Neuronal stem cell (in vitro differentiated cells): ENCODE measurements around the gene HIGD1C.
"Not testable (repeated sequence)": the region's sequence is repeated elsewhere in the genome, so short reads cannot be mapped to it uniquely, and the experiment has no call there.

Experiments used
- DNase-seq: peaks from one replicate; pipeline ENCODE4 v3.0.0-alpha.2; 2013; ENCODE audit warnings: low spot score
- H2AFZ ChIP-seq: one replicate; pipeline ENCODE4 v1.6.1; 2013; ENCODE audit warnings: mild to moderate bottlenecking, low read length, inconsistent platforms
- H2AK5ac ChIP-seq: 2 replicates; pipeline ENCODE4 v1.6.1; 2013; ENCODE audit warnings: low read depth, mild to moderate bottlenecking, inconsistent platforms, low read length, moderate library complexity, mixed read lengths
- H2BK120ac ChIP-seq: 2 replicates; pipeline ENCODE4 v1.6.1; 2013; ENCODE audit warnings: low read depth, mild to moderate bottlenecking, inconsistent platforms, low read length, moderate library complexity, mixed read lengths
- H2BK12ac ChIP-seq: one replicate; pipeline ENCODE4 v1.6.1; 2013; ENCODE audit warnings: low read length, inconsistent platforms
- H2BK15ac ChIP-seq: 2 replicates; pipeline ENCODE4 v1.6.1; 2013; ENCODE audit warnings: mild to moderate bottlenecking, low read length, inconsistent platforms, mixed read lengths
- H2BK5ac ChIP-seq: one replicate; pipeline ENCODE4 v1.6.1; 2013; ENCODE audit warnings: inconsistent platforms, mild to moderate bottlenecking, low read length, moderate library complexity
- H3K14ac ChIP-seq: one replicate; pipeline ENCODE4 v1.6.1; 2013; ENCODE audit warnings: low read length, inconsistent platforms
- H3K18ac ChIP-seq: 2 replicates; pipeline ENCODE4 v1.6.1; 2013; ENCODE audit warnings: low read length, inconsistent platforms
- H3K23ac ChIP-seq: 2 replicates; pipeline ENCODE4 v1.6.1; 2013; ENCODE audit warnings: low read depth, mild to moderate bottlenecking, mixed read lengths, low read length, inconsistent platforms; ENCODE audit not compliant: poor library complexity
- H3K27ac ChIP-seq: replicated peaks from 3 replicates; pipeline ENCODE4 v1.5.1; 2013; ENCODE audit warnings: low read length, inconsistent platforms
- H3K27me3 ChIP-seq, 3 experiments: 2 replicates each; pipeline ENCODE4 v1.6.1; 2013; ENCODE audit warnings: low read length in 3 of 3, mild to moderate bottlenecking in 2 of 3, inconsistent platforms in 1 of 3, low read depth in 1 of 3, mixed read lengths in 1 of 3, moderate library complexity in 1 of 3; ENCODE audit not compliant: control insufficient read depth in 3 of 3, insufficient read depth in 3 of 3
- H3K36me3 ChIP-seq, 2 donors: replicated peaks in 1 of 2; 2 replicates each; pipeline ENCODE4 v1.6.1; 2013; ENCODE audit warnings: low read length in 2 of 2; ENCODE audit not compliant: control insufficient read depth in 2 of 2, insufficient read depth in 2 of 2
- H3K4ac ChIP-seq: 2 replicates; pipeline ENCODE4 v1.6.1; 2013; ENCODE audit warnings: inconsistent platforms, mild to moderate bottlenecking, low read length, moderate library complexity
- H3K4me1 ChIP-seq, 2 donors: 1 replicate in 1 of 2; 2 replicates in 1 of 2; pipeline ENCODE4 v1.6.1; 2013; ENCODE audit warnings: low read length in 2 of 2, low read depth in 1 of 2; ENCODE audit not compliant: control insufficient read depth in 2 of 2, insufficient read depth in 1 of 2
- H3K4me2 ChIP-seq: one replicate; pipeline ENCODE4 v1.6.1; 2013; ENCODE audit warnings: mild to moderate bottlenecking, low read length, inconsistent platforms; ENCODE audit not compliant: insufficient read depth, poor library complexity, severe bottlenecking
- H3K4me3 ChIP-seq, 2 donors: 2 replicates each; pipeline ENCODE4 v1.5.1; 2013; ENCODE audit warnings: low read length in 2 of 2, mild to moderate bottlenecking in 2 of 2, inconsistent platforms in 1 of 2, moderate library complexity in 1 of 2
- H3K79me1 ChIP-seq: one replicate; pipeline ENCODE4 v1.6.1; 2013; ENCODE audit warnings: low read depth, mild to moderate bottlenecking, inconsistent platforms, low read length, moderate library complexity
- H3K9ac ChIP-seq: one replicate; pipeline ENCODE4 v1.6.1; 2013; ENCODE audit warnings: mild to moderate bottlenecking, low read depth, low read length, inconsistent platforms; ENCODE audit not compliant: poor library complexity
- H3K9me3 ChIP-seq, 2 donors: replicated peaks in 1 of 2; 2 replicates each; pipeline versions ENCODE3 to v1.6.1; 2013; ENCODE audit warnings: low read length in 2 of 2, mild to moderate bottlenecking in 2 of 2, inconsistent platforms in 1 of 2, low read depth in 1 of 2, mixed read lengths in 1 of 2, moderate library complexity in 1 of 2; ENCODE audit not compliant: control insufficient read depth in 2 of 2, insufficient read depth in 1 of 2
- H4K8ac ChIP-seq: one replicate; pipeline ENCODE4 v1.6.1; 2013; ENCODE audit warnings: low read depth, mild to moderate bottlenecking, inconsistent platforms, low read length, moderate library complexity
- H4K91ac ChIP-seq: one replicate; pipeline ENCODE4 v1.6.1; 2013; ENCODE audit warnings: low read length, low read depth, mild to moderate bottlenecking, inconsistent platforms; ENCODE audit not compliant: poor library complexity
- WGBS, 2 donors: extraction: QIAGEN DNeasy Blood & Tissue Kit; methylation state at CpG; one replicate each; pipeline ENCODE4 v1.1.7; 2013; ENCODE audit warnings: missing lambda C conversion rate in 2 of 2, mixed read lengths in 1 of 2; ENCODE audit not compliant: insufficient read length in 2 of 2, insufficient replicate concordance in 1 of 2; ENCODE audit errors: extremely low coverage in 2 of 2; 5-methylcytosine and 5-hydroxymethylcytosine counted together

HIGD1C gene

DNA sequence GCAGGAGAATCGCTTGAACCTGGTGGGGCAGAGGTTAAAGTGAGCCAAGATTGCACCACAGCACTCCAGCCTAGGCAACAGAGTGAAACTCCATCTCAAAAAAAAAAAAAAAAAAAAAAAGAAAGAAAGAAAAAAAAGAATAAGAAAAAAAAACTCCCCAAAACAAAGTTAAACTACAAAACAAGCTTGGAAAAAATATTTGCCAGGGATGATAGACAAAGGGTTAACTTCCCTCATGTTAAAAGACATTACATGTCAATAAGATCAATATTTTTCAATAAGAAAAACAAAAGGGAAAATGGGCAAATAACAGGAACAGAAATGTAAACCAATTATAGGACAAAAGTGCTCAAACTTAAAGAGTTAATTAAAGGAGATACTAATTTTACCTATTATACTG is 26.4 kb upstream of the HIGD1C start:
- H3K9ac ChIP-seq = no peak overlapping the region
- H4K8ac ChIP-seq = no peak overlapping the region
- H3K27me3 ChIP-seq = no peaks in the 10 kb centered on the region
- no peaks in the 10 kb centered on the region for H3K36me3 ChIP-seq
- H3K27ac ChIP-seq = no peak overlapping the region
- no peak overlapping the region for H2AFZ ChIP-seq
- H2BK12ac ChIP-seq = no peak overlapping the region
- H3K18ac ChIP-seq = no peak overlapping the region
- H3K79me1 ChIP-seq = no peaks in the 10 kb centered on the region
- no peak overlapping the region for H2BK15ac ChIP-seq
- H3K4me1 ChIP-seq = peaks cover 9 to 27% of the 10 kb centered on the region in 2 donors
- H2AK5ac ChIP-seq = no peak overlapping the region
- H3K4me3 ChIP-seq = no peak overlapping the region
- no CpG with 5 or more reads among the region's 1 CpG for WGBS, 2 donors
- H2BK5ac ChIP-seq = no peak overlapping the region
- no peaks in the 10 kb centered on the region for H3K9me3 ChIP-seq
- H3K4me2 ChIP-seq = no peak overlapping the region
- no peak overlapping the region for H4K91ac ChIP-seq
- H3K23ac ChIP-seq = no peak overlapping the region
- no peak overlapping the region for H3K4ac ChIP-seq
- no peak overlapping the region for H2BK120ac ChIP-seq
- no peak overlapping the region for H3K14ac ChIP-seq
- DNase-seq = no peak

DNA sequence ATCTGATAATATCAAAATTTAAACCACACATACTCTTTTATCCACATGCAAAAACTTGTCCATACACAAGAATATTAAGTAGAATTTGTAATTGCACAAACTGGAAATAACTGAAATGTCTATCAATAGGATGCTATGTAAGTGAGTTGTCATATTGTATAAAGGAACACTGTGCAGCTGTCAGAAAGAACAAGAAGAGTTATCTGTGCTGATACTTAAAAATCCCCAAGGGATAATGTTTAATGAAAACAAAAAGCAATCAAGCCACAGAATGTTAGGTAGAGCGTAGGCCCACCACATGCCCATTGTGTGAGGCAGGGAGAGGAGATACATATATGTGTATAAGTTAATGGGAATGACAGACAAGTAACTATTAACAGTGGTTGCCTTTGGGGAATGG is 25.9 kb upstream of the HIGD1C start:
- no peak overlapping the region for H3K4me3 ChIP-seq
- no peak for DNase-seq
- no peak overlapping the region for H3K27ac ChIP-seq

DNA sequence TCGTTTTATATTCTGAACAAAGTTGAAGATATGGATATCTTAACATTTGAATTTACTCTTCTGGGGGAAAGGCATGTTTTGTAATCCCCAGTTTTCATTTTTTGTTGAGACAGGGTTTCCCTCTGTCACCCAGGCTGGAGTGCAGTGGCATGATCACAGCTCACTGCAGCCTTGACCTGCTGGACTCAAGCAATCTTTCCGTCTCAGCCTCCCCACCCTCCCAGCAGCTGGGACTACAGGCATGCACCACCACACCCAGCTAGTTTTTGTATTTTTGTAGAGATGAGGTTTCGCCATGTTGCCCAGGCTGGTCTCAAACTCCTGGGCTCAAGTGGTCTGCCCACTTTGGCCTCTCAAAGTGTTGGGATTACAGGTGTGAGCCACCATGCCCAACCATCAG is 25.4 kb upstream of the HIGD1C start:
- H3K36me3 ChIP-seq, H3K27me3 ChIP-seq, H2BK120ac ChIP-seq, H3K27ac ChIP-seq, H3K4me3 ChIP-seq, H2AFZ ChIP-seq, DNase-seq, H3K4ac ChIP-seq, H3K14ac ChIP-seq, H4K91ac ChIP-seq, H2BK5ac ChIP-seq, H3K23ac ChIP-seq, H2AK5ac ChIP-seq, H4K8ac ChIP-seq, H2BK15ac ChIP-seq, H3K9me3 ChIP-seq, H3K4me2 ChIP-seq, H3K18ac ChIP-seq, H2BK12ac ChIP-seq, H3K79me1 ChIP-seq, H3K9ac ChIP-seq: not testable (repeated sequence)
- no CpG with 5 or more reads among the region's 3 CpGs for WGBS, 2 donors
- H3K4me1 ChIP-seq = peaks cover 9 to 27% of the 10 kb centered on the region in 2 donors

More for the DNA sequence above, 25.9 kb upstream of the HIGD1C start:
- Histone ChIP-seq H3K23ac (no peak overlapping the region), H3K79me1 (no peaks in the 10 kb centered on the region), H4K8ac (no peak overlapping the region), H4K91ac (no peak overlapping the region), H3K9me3 (no peaks in the 10 kb centered on the region), H2AFZ (no peak overlapping the region), H2BK5ac (no peak overlapping the region), H3K18ac (no peak overlapping the region), H3K4ac (no peak overlapping the region), H3K14ac (no peak overlapping the region), H3K27me3 (no peaks in the 10 kb centered on the region), H2BK15ac (no peak overlapping the region), H2BK120ac (no peak overlapping the region), H3K9ac (no peak overlapping the region), H2BK12ac (no peak overlapping the region), H3K36me3 (no peaks in the 10 kb centered on the region), H2AK5ac (no peak overlapping the region), H3K4me2 (no peak overlapping the region), H3K4me1 (peaks cover 9 to 27% of the 10 kb centered on the region in 2 donors)
- WGBS, 2 donors = no CpG with 5 or more reads among the region's 1 CpG

DNA sequence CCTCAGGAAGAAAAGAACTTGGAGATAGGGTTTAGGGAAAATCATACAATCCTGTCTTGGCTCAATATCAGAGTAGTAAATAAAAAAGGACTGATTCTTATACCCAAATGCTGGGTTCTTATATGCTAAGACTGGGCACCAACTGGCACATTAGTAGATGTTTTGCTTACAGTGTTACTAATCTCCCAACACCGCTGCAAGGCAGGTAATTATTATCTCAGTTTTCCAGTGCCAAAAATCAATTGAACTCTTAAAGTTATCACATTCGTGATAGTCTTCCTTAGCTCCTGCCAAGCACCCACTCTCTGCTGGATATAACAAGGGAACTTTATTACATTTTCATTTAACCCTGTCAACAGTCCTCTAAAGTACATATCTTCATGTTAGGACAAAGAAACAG is 25.0 kb upstream of the HIGD1C start:
- H3K36me3 ChIP-seq = no peaks in the 10 kb centered on the region
- no peak overlapping the region for H3K4ac ChIP-seq
- no peak overlapping the region for H3K23ac ChIP-seq
- no peak overlapping the region for H2BK12ac ChIP-seq
- H2BK15ac ChIP-seq = no peak overlapping the region
- no peak for DNase-seq
- no peaks in the 10 kb centered on the region for H3K79me1 ChIP-seq
- H3K27me3 ChIP-seq = no peaks in the 10 kb centered on the region
- WGBS, 2 donors = no CpG with 5 or more reads among the region's 2 CpGs
- H4K91ac ChIP-seq = no peak overlapping the region
- no peak overlapping the region for H2AK5ac ChIP-seq
- no peak overlapping the region for H4K8ac ChIP-seq
- H3K9ac ChIP-seq = no peak overlapping the region
- no peak overlapping the region for H3K18ac ChIP-seq
- no peak overlapping the region for H2BK5ac ChIP-seq
- no peak overlapping the region for H3K4me3 ChIP-seq
- H3K4me2 ChIP-seq = no peak overlapping the region
- H3K14ac ChIP-seq = no peak overlapping the region
- H2AFZ ChIP-seq = no peak overlapping the region
- H2BK120ac ChIP-seq = no peak overlapping the region
- no peaks in the 10 kb centered on the region for H3K9me3 ChIP-seq
- peaks cover 6 to 27% of the 10 kb centered on the region in 2 donors for H3K4me1 ChIP-seq
- H3K27ac ChIP-seq = no peak overlapping the region
